ENCODE results near the gene MAFG.

The MAFG gene

GRCh38 chr17:81968850-81969812 lies 41.6 kb upstream of the MAFG start:
- H3K36me3 ChIP-seq (ENCODE audit: low read length) = no peaks in the 10 kb centered on the region
- H3K9me3 ChIP-seq (ENCODE audit: insufficient read depth, low read length) = peaks cover 4% of the 10 kb centered on the region; the same call in 1 of the 2 replicates
- H3K9me2 ChIP-seq (replicated peaks; ENCODE audit: insufficient read depth, low read length) = no peaks in the 10 kb centered on the region
- no peaks in the 10 kb centered on the region for H4K20me1 ChIP-seq (ENCODE audit: low read depth, low read length)
- no peak overlapping the region for H3K9ac ChIP-seq (ENCODE audit: low read length)
- H3F3A ChIP-seq (ENCODE audit: insufficient read depth) = peaks cover 33% of the 10 kb centered on the region
- no peak for TF ChIP-seq EZH2phosphoT487 (conservative IDR thresholded peaks at IDR 0.05; ENCODE audit: low read length)
- TF ChIP-seq, protein P1, sequence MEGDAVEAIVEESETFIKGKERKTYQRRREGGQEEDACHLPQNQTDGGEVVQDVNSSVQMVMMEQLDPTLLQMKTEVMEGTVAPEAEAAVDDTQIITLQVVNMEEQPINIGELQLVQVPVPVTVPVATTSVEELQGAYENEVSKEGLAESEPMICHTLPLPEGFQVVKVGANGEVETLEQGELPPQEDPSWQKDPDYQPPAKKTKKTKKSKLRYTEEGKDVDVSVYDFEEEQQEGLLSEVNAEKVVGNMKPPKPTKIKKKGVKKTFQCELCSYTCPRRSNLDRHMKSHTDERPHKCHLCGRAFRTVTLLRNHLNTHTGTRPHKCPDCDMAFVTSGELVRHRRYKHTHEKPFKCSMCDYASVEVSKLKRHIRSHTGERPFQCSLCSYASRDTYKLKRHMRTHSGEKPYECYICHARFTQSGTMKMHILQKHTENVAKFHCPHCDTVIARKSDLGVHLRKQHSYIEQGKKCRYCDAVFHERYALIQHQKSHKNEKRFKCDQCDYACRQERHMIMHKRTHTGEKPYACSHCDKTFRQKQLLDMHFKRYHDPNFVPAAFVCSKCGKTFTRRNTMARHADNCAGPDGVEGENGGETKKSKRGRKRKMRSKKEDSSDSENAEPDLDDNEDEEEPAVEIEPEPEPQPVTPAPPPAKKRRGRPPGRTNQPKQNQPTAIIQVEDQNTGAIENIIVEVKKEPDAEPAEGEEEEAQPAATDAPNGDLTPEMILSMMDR (IDR thresholded peaks at IDR 0.05; ENCODE audit: insufficient read depth, low read length, poor library complexity, severe bottlenecking) = no peak
- H3K4me3 ChIP-seq (ENCODE audit: insufficient read depth, low read length, poor library complexity, severe bottlenecking) = no peak overlapping the region
- H2AFZ ChIP-seq (ENCODE audit: low read depth, low read length, severe bottlenecking) = no peak overlapping the region
- no peaks in the 10 kb centered on the region for H3K27me3 ChIP-seq (ENCODE audit: low read length)
- no peak overlapping the region for H3K4me2 ChIP-seq (ENCODE audit: low read depth, low read length, poor library complexity, severe bottlenecking)
- no peak overlapping the region for H3K27ac ChIP-seq (ENCODE audit: low read depth, low read length)
- no peaks in the 10 kb centered on the region for H3K79me2 ChIP-seq (ENCODE audit: insufficient read depth, low read length)

- Histone ChIP-seq H2AFZ (ENCODE audit: low read depth, low read length, severe bottlenecking) (no peak overlapping the region), H3K9me2 (replicated peaks; ENCODE audit: insufficient read depth, low read length) (no peaks in the 10 kb centered on the region), H3K9me3 (ENCODE audit: insufficient read depth, low read length) (peaks cover 1% of the 10 kb centered on the region; the same call in 1 of the 2 replicates), H4K20me1 (ENCODE audit: low read depth, low read length) (no peaks in the 10 kb centered on the region), H3K9ac (ENCODE audit: low read length) (peak overlapping the region; percentile 57), H3K27ac (ENCODE audit: low read depth, low read length) (peak overlapping the region; percentile 75), H3F3A (ENCODE audit: insufficient read depth) (peaks cover 33% of the 10 kb centered on the region), H3K4me2 (ENCODE audit: low read depth, low read length, poor library complexity, severe bottlenecking) (peak overlapping the region; percentile 57), H3K79me2 (ENCODE audit: insufficient read depth, low read length) (no peaks in the 10 kb centered on the region), H3K27me3 (ENCODE audit: low read length) (no peaks in the 10 kb centered on the region), H3K36me3 (ENCODE audit: low read length) (no peaks in the 10 kb centered on the region), H3K4me3 (ENCODE audit: insufficient read depth, low read length, poor library complexity, severe bottlenecking) (peak overlapping the region; percentile 26)
- TF ChIP-seq EZH2phosphoT487 (conservative IDR thresholded peaks at IDR 0.05; ENCODE audit: low read length) = no peak
- TF ChIP-seq, protein P1 (IDR thresholded peaks at IDR 0.05; ENCODE audit: insufficient read depth, low read length, poor library complexity, severe bottlenecking) = no peak
These were observed 40.8 kb upstream of the MAFG start for GRCh38 chr17:81968396-81968745.

GRCh38 chr17:81967533-81968395 lies 40.2 kb upstream of the MAFG start:
- no peaks in the 10 kb centered on the region for H4K20me1 ChIP-seq (ENCODE audit: low read depth, low read length)
- peak overlapping the region; percentile 57 for H3K9ac ChIP-seq (ENCODE audit: low read length)
- peak overlapping the region; percentile 15 for H2AFZ ChIP-seq (ENCODE audit: low read depth, low read length, severe bottlenecking)
- H3K27me3 ChIP-seq (ENCODE audit: low read length) = no peaks in the 10 kb centered on the region
- H3F3A ChIP-seq (ENCODE audit: insufficient read depth) = peaks cover 33% of the 10 kb centered on the region
- H3K9me3 ChIP-seq (ENCODE audit: insufficient read depth, low read length) = no peaks in the 10 kb centered on the region
- H3K27ac ChIP-seq (ENCODE audit: low read depth, low read length) = peak overlapping the region; percentile 75
- H3K9me2 ChIP-seq (replicated peaks; ENCODE audit: insufficient read depth, low read length) = no peaks in the 10 kb centered on the region
- no peaks in the 10 kb centered on the region for H3K79me2 ChIP-seq (ENCODE audit: insufficient read depth, low read length)
- no peak for TF ChIP-seq EZH2phosphoT487 (conservative IDR thresholded peaks at IDR 0.05; ENCODE audit: low read length)
- TF ChIP-seq, protein P1 (IDR thresholded peaks at IDR 0.05; ENCODE audit: insufficient read depth, low read length, poor library complexity, severe bottlenecking) = no peak
- no peaks in the 10 kb centered on the region for H3K36me3 ChIP-seq (ENCODE audit: low read length)
- peak overlapping the region; percentile 37 for H3K4me3 ChIP-seq (ENCODE audit: insufficient read depth, low read length, poor library complexity, severe bottlenecking)
- peak overlapping the region; percentile 57 for H3K4me2 ChIP-seq (ENCODE audit: low read depth, low read length, poor library complexity, severe bottlenecking)

Data from SU-DHL-6 (cell line).